Fibroblast of skin of abdomen (primary cell): ENCODE results near the gene HIVEP1.
A peak's percentile ranks its signal among the peaks of the same experiment; 100 is the strongest.

Source experiments
- DNase-seq: peaks from one replicate; pipeline ENCODE4 v3.0.0-alpha.2; 2013

The HIVEP1 gene

DNA sequence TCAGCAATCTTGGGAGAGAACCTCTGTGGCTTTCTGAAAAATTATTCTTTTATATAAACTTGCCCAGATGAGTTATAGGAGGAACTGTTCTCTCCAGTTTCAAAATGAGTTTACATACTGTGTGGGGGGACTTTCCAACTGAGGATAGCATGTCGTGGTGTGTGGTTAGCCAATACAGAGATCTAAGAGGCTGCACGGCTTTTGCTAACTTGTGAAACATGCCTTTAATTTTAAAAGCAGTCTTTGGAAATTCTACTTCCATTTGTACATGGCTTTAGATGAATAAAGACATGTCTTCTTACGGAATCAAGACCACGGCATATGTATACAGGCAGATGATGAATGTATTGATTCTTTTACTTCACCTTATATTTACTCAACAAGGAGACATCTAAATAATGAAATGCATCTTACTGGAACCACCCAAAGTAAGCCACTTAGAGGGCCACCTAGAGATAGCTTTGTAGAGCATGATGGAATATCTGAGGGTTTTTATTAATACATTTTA, 39.8 kb downstream of the HIVEP1 start:
- peak; percentile 57 for DNase-seq

DNA sequence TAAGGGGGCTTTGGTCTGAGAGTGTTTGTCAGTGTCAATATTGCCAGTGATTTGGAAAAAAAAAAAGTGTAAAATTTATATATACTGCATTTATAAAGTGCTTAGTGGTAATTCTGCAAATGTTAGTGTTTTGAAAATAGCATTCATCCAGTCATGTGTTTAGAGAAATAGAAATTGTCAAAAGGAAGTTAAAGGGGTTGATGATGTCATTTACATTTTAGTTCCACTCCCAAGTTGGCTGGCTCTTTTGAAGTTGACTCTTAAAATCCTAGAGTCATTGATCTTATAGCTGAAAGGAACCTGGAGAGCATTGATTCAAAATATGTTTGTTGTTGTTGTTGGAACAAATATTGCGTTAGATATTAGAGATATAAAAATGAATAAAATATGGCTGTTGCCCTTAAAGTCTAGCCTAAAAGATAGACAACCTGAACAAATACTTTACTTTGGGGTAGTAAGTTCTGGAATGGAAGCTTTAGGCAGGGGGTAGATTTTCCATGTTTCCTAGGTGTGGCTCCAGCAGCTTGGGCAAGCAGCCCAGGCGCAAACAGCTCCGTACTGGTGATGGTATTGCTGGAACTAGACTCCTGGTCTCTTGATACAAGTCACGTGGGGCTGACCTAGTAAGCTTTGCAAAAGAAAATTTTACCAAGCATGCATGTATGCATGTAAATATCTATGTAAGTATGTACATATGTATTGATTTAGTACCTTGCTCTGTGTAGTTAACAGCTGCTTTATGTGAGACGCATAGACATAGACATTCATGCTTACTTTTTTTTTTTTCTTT, 46.3 kb downstream of the HIVEP1 start:
- DNase-seq = no peak

DNA sequence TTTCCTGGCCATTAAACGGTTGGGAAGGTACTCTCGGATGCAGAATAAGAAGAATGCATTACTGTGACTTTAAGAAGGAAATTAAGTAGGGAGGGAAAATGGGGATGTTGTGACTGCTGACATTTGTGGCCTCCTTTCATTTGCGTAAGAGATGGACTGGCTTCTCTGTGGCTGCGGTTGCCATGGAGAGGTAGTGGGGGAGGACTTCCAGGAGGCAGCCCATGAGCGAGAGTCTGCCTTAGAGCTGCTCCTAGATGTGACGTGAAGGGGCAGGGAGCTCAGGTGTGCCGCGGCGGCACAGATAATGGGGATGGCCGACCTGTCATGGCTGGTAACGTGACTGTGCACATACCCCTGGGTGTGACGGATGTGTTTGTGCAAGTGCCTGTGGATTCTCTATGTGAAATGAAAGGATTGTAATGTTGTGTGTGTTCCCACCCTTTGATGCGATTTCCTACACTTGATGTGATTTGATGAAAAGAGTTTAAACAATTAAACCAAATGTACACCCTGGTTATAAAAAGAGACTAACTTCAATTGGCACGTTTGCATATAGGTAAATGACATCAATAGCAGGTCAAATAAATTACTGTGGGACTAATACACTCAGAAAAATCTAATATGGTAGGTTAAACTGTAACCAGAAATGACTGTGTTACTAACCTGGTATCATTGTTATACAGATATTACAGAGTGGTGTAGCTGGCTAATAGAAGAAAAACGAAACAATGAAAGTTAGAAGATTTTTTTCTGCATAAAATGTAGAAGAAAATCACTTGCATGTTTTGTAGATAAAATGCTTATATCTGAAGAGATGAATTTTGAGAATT, 48.9 kb downstream of the HIVEP1 start:
- peak; percentile 23 for DNase-seq

DNA sequence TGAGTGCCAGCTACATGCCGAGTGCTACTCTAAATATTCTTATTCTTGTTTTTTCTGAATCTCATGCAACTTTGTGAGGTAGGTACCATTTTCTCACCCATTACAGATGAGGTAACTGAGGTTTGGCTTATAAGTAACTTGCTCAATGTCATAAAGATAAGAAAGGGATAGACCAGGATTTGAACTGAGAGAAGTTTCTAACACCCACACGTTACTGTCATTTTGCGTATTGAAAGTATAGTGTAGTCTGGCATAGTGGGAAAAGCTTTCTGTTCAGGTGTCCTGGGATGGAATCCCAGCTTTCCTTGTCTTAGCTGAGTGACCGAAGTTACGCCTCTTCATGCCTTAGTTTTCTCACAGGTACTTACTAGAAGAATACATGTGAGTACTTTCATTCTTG, 50.5 kb downstream of the HIVEP1 start:
- DNase-seq = no peak

DNA sequence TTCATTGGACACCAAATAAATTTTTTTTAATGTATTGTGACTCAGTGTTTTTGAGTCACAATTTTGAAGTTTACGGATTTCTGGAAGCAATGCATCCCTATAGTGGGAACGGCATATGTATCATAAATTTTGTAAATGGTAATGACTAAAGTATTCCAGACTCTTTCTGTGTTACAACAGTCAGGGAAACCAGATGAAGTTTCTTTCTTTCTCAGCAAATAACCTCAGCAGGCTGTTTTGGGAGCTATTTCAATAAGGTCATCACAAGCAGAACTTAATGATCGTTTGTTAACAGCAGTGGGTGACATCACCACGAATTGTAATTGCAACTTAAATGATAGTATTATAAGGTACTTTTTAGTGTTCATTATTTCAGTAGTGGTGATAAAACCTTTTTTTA, 52.0 kb downstream of the HIVEP1 start:
- peak; percentile 87 for DNase-seq

DNA sequence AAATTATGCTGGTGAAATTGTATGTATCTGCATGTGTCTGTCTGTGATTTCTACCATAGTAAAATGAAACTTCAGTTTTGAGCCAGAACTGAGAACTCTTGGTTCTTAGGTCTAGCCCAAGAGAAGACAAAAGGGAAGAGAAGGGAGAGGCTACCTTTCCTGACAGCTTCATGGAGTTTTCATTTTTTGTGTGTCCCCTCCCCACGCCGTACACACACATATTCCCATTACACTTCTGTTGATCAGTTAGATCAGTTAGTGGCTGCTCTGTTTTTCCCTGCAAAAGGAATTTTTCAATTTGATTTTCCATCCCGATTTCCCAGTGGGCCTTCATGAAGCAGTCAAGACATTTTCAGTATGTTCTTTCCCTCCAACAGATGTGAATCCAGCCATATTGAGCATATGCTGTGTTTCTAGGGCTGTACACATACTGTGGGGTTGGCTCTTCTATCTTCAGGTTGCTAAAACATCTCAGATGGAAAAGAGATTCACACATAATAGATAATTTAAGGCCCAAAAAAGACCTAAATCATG, 52.5 kb downstream of the HIVEP1 start:
- DNase-seq = no peak

DNA sequence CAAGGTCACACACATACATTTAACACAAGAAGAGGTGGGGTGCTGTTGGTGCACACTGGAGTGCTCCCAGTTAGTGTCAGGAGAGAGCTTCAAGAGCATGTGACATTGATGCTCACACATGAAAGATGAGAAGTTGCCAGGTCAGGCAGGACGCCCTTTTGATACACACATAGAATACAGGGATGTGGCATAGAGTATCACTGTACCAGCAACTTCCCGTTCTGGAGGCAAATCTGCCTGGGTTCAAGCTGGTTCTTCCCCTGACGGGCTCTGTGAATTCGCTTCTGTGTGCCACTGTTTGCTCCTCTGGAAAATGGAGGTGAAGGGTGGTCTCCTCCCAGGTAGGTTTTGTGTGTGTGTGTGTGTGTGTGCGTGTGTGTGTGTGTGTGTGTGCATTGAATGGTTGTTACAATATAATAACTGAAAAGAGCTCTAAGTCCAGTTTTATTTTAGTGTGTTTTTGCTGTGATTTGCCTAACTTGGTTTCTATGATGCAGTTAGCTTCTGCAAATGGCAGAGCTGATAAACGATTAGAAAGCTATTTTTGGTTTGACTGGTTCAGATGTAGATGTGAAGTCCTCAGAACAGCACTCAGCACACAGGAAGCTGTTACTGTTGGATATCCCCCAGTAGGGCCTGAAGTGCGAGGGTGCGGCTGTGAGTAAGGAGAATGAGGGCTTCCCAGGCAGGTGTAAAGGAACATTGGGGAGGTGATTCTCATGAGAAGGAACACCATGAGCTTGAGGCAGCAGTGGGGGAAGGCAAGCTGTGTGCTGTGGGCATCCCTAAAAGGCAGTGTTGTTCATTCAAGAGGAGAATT, 53.4 kb downstream of the HIVEP1 start:
- DNase-seq = no peak

DNA sequence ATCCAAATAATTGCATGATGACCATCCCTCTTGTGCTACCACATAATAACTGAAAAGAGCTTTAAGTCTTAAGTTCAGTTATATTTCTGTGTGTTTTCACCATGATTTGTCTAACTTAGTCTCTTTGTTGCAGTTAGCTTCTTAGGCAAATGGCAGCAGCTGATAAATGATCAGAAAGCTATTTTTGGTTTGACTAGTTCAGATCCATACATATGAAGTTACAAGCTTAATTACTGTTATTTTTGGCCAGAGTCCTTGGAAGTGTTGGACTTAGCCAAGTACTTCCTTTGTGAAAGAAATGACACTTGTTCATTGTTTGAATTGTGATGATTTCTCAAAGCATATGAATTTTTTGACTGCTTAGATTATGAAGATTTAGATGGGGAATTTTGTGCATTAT, 54.2 kb downstream of the HIVEP1 start:
- DNase-seq = peak; percentile 28

DNA sequence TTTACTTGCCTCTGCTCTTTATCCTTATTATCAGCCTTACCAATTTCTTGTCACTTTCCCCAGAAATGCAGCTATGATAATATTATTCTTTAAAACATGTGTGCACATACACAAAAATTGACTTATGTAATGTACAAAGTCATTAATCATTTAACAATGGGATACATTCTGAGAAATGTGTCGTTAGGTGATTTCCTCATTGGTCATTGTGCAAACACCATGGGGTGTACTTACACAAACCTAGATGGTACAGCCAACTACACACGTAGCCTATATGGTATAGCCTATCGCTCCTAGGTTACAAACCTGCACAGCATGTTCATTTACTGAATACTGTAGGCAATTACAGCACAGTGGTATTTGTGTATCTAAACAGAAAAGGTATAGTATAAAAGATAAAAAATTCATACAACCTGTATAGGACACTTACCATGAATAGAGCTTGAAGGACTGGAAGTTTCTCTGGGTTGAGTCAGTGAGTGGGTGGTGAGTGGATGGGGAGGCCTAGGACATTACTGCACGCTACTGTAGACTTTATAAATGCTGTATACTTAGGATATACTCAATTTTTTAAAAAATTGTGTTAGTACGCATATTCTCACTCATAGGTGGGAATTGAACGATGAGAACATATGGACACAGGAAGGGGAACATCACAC, 56.9 kb downstream of the HIVEP1 start:
- DNase-seq = no peak

DNA sequence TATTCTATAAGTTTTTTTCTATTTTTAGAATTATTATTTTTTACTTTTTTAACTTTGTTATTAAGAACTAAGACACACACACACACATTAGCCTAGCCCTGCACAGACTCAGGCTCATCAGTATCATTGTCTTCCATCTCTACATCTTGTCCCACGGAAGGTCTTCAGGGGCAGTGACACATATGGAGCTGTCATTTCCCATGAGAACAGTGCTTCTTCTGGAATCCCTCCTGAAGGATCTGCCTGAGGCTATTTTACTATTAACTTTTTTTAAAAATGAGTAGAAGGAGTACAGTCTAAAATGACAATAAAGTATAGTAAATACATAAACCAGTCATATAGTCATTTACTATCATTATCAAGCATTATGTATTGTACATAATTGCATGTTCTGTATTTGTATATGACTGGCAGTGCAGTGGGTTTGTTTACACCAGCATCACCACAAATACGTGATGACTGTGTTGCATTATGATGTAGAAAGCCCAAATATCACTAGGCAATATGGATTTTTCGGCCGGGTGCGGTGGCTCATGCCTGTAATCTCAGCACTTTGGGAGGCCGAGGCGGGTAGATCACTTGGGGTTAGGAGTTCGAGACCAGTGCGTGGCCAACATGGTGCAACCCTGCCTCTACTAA, 57.9 kb downstream of the HIVEP1 start:
- no peak for DNase-seq

DNA sequence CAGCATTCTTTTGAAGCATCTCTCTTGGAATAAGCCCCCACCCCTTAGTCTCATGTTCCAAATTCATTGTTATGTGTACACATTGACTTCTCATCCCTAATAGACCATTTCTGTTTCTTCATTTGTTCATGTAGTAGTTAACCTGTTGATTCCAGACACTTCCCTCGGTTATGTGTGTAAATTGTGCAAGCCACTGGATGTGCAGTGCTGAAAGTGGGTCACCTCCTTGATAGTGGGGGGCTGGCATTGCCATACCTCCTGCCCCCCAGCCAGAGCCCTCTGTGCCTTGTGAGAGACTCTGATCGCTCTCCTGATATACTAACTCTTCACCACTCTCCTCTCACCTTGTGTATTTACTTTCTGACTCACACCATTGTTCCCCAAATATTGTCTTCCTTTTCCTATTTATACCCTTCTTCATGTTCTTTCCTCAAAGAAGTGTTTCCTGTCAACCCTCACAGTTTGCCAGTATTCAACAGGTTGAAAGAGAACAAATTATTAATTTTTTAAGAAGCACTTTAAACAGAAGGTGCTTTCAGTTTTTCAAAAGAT, 59.0 kb downstream of the HIVEP1 start:
- no peak for DNase-seq

DNA sequence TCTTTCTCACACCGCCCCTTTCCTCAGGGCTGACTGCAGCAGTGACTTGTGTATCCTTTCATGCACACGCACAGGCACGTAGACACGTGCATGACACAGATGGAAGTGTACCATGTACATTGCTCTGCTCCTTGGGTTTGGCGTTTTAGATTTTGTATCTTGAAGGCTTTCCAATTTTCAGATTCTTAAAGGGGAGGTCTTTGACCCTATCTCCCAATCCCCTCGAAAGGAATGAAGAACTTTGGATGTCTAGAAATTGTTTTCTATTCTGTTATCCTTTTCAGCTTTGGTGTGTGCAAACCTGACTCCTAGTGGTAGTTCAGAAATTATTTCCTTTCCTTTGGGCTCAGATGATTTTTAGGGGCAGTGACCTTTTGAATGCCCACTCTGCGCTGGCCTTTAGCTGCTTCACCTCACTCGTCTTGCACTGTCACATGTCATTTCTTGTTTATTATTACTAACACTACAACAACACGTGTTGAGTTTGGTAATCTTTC, 63.0 kb downstream of the HIVEP1 start:
- DNase-seq = no peak

DNA sequence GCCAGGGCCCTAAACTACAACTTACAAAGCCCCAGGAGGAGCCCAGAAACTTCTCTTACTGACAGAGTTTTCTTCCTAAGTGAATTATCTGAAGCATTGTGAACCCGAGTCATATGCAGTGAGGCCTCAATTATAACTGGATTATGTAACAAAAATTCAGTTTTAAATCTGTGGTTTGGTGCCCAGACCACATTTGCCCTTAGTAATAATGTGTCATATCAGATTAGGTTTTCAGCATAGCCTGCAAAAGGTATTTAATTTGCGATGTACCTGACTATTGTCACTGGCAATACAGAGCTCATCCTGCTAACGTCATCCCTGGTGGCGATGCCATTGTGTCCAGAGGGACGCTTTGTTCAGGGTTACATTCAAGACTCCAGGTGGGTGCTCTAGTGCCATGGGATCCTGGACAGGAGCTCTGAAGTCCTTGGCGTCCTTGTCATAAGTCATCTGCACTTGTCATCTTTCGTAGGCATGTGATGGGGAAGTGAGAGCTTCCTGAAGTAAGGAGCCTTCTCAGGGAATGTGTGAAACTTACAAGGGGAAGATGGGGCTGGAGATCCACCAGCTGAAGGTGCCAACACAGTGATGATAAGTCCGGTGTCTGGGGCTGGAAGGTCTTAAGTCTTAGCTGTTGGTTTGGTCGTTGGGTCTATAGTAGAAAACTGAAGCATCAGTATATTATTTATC, 65.1 kb downstream of the HIVEP1 start:
- no peak for DNase-seq

DNA sequence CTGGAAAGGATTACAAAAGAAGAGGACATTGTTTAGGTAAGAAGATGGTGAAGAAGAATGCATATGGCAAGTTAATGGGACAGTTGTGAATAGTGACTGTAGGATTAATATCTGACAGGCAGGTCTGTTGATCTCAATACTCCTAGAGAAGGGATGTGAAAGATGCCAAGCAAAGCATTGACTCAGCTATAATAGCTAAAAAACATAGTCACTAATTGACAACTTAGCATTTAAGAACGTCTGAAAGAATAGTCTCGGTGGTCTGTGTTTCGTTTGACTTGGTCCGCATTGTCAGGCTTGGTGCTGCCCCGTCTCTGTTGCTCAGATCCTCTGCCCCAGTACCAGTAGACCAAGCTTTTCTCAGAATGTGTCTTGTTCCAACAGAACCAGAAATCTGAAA, 65.9 kb downstream of the HIVEP1 start:
- DNase-seq = no peak

DNA sequence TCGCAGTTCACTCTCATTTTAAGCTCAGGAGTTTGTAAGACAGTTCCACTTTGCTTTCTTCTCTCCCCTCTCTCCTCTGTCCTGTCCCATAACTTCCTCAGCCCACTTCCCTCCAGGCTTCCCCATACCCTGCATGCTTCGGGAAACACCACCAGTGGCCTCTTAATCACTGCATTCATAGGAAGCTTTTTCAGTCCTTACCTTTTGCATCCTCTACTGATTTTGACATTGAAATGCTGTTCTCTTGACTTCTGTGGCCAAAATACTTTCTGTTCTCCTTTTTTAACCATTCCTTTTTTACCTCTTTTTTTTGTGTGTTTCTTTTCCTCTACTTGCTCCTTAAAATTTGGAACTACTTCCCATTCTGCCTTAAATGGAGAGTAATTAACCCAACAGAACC, 69.7 kb downstream of the HIVEP1 start:
- no peak for DNase-seq

DNA sequence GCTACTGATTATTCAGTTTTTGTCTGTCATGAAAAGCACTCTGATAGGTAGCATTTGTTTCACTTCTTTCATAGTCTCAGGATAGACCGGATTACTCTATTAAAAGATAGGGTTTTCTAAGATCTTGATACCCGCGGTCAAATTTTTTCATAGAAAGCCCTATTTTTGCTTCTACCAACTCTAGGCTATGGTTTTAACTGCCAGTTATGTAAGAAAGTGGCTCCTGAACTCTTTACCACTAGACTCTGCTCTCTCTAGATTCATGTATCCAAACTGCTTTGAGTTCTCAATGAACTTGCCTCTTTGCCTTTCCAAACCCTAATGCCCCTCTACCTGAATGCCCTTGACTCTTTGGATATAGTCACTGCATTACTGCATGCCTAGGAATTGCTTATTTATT, 70.3 kb downstream of the HIVEP1 start:
- DNase-seq = no peak

DNA sequence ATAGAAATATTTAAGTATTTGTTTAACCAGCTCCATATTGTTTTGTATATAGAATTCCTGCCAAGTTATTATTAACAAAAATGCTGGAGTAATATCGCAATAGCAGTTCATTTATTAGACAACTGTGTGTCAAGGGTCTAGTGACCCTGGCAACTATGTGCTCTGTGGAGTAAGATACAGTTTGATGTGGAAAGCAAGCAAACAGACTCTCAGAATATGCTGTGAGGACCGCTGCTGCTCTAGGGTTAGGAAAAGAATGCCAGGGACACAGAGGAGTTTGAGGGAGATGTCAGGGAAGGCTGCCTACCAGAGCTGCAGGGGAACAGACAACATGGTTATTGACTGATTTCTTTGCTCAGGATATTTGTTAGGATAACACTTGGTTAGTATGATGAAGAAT, 71.2 kb downstream of the HIVEP1 start:
- DNase-seq = no peak

DNA sequence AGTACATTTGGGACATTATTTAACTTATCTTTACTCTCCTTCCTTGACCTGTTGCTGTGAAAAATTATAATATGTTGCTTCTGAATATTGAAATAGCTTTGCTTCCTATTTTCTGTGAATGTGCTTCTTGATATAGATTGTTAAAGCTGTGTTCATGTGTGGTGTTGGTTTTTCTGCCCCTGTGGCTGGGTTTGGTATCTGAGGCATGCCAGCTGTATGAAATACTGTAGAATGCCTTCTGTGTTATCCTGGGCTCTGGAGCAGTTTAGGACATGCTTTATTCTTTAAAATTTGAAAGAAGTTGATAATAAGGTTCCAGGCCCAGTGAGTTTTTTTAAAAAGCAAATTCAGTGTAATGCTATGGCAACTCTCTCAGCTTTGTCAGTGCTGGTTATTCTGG, 71.7 kb downstream of the HIVEP1 start:
- no peak for DNase-seq

DNA sequence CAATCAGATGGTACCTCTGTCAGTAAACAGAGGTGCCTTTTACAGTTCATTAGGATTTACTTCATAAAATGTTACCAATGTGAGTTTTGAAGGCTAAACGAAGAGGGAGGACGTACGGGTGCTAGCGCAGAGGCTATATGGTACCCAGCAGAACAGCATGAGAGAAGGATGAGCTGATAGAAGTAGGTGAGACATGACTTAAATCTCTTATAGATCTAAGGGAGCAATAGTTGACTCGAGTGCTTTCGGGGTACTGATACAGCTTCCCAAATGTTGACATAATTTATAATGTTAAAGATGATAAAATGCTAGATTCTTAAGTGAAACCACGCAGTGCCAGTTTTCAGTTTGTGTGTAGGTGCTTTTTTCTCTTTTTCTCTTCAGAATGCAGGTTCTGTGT, 72.6 kb downstream of the HIVEP1 start:
- no peak for DNase-seq

DNA sequence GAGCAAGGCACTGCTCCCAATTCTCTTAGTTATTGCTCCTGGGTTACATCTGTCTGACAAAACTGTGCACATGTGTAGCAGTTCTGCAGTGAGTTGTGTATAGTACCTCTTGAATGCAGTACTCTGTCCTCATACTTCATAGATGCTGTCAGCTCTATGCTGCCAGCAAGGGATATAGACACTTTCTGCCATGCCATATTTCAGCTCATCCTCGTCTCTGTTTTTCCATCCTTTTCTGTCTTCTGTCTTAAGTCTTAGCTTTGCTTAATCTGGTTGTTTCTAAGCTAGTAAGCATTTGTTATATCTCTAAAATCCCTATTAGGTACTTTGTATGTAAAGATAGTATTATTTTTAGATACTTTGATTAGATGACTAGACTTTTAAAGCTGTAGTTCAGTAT, 76.4 kb downstream of the HIVEP1 start:
- DNase-seq = no peak

DNA sequence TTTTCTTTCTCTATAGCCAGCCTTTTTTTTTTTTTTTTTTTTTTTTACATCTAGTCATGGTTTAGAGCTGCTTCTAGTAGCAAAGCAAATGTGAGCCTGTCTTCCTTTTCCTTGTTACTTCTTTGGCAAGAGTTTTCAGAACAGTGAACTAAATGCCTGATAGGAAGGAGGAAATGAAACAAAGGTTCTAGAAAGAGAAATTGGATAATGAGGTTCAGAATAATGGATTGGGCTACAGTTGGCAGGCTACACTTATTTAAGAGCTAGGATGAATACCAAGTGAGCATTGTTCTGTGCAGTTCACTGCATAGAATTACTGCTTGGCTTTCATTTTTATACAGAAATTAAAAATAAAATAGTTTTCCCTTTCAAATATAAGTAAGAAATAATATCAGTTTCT, 78.6 kb downstream of the HIVEP1 start:
- no peak for DNase-seq
